GM21447 (cell line): ENCODE results near the gene ITGA6.

Source experiments
- ATAC-seq: cut with Tn5 transposase; IDR thresholded peaks from one replicate; pipeline ENCODE4 v1.9.1; 2021; ENCODE audit not compliant: unreplicated experiment

ITGA6 gene

DNA sequence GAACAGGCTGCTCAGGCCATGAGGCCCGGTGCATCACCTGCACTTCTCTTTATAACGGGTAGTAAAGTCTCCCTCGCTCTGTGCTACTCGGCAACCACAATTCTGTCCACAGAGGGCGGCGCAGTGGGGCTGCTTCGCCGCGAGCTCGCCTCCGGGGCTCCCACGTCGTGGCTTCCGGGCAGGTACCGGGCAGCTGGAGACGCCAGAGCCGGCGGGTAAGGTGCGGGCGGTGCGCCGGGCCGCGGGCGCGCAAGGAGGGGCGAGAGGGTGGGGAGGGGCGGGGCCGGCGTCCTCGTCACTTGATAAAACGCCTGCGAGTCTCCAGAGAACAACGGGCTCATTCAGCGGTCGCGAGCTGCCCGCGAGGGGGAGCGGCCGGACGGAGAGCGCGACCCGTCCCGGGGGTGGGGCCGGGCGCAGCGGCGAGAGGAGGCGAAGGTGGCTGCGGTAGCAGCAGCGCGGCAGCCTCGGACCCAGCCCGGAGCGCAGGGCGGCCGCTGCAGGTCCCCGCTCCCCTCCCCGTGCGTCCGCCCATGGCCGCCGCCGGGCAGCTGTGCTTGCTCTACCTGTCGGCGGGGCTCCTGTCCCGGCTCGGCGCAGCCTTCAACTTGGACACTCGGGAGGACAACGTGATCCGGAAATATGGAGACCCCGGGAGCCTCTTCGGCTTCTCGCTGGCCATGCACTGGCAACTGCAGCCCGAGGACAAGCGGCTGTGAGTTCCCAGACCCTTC, at the start of gene ITGA6:
ITGA6 (plus strand) TSS at position 331 of the 734 bp plus-strand sequence.
- ATAC-seq, result no peak

DNA sequence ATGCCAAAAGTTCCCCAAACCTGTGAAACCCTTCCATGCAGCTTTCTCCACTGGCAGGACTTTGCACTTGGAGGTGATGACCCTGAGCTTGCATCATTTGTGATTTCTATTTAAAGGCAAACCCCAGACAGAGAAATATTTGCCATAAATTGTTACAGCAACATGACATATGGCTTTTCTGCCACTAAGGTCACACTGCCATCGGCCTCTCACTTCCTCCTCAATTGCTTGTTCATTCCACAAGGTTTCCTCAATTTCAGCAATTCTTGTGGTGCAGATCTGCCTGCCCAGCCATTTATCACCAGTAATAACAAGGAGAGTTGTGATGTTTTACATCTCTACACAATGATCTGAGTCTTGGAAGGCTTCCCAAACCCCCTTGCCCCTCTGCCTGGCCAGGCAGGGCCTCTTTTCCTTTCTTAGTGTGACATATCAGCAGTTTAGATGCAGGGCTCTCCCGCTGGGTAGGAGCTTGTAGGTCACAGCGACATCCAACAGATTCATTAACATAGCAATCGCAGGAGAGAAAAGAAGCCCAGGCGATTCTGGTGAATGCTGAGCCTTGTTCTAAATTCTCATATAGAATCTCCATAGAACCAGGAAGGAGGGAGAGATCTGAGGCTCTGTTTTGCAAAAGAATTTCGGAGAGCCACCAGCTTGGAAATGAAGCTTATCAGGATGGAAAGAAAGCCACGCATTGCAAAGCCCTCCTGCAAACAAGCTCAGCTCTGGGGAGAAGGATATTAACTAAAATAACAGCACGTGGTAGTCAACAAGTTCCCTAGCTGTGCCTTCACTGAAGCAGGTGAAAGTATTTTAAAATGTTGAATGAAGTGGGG, 46.7 kb upstream of the ITGA6 start:
- ATAC-seq, result no peak

DNA sequence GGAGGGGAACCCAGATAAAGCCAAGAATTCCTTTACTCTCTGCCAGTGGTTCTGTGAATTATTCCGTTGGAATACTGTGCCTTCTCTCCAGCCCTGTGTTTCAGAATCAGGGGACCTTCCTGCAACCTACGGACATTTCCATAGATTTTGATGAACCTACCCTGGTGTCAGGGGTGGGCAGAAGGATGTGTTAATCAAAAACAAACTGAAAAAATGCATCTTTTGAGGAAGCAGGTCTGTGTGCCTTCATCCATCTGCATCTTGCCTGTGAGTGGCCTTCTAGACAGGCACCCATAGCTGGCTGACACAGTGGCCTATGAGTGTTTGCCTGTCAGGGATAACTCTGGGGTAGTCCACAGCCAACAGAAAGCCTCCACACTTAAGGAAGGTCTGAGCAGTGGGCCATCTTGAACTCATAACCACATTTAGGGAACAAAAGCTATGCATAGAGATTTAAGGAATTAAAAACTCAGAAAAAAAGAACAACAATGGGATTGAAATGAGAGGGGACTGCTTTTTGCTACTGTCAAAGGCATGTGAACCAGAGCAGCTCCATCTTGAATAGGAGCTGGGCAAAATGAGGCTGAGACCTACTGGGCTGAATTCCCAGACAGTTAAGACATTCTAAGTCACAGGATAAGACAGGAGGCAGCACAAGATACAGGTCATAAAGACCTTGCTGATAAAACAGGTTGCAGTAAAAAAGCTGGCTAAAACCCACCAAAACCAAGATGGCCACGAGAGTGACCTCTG, 45.9 kb upstream of the ITGA6 start:
- no peak for ATAC-seq

DNA sequence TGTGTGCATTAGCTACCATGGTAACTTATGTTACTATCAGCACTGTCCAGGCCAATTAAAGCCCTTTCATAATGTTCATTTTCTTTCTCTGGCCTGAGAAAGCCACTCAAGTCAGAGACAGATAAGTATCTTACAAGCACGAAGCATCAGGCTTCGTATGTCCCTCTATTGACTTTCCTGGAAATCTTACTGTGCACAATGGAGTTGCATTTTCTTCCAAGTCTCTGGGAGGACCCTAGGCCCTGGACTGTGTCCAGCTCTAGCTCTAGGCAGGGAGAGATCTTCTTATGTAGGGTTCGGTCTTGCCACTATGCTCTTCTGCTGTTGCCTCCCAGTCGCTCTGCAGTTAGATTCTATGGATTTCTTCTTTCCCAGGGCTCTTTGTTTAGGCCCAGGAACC, 40.0 kb upstream of the ITGA6 start:
- no peak for ATAC-seq

DNA sequence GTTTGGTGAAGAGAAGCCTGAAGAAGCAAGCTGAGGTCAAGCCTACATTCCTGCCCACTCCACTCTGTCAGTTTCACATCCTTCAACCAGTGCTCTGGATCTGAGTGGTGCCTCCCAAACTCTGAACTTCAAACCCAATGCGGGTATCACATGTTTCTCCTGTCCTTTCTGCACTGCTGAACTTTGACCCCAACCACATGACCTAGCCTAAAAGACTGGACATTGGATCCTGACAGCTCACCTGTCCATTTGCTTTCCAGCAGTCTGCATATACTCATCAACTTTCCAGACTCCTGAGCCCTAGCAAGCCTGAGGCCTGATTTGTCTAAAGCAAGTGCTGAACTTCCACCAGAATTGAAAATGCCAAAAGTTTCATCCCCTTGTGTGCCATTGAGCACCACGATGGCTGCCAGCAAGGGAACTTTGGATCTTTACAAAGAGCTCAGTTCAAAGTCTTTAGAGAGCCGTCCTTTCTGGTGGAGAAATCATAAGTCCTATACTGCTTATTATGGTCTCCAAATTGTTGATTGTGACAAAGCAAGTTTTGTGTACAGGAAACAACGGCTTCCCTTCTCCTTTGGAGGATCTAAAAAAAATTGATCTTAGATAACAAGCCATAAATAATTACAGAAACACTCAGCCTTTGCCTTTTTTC, 37.6 kb upstream of the ITGA6 start:
- ATAC-seq, result no peak

DNA sequence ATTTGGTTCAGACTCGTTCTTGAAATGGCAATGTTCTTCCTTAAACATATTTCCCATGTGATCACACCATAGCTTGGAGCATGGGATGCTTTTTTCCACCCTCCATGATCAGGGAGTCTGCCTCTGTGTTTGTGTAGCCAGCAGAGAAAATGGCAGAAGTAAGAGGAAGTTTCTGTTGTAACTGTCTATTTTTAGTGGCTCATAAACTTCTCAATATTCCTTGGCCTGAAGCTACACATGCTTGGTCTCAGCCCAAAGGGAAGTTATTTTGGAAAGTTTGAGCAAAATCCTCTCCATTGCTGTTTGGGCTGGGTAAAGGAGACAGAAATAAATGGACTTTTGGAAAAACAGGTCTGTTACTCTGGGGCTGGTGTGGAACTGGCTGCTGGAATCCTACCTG, 33.4 kb upstream of the ITGA6 start:
- no peak for ATAC-seq

DNA sequence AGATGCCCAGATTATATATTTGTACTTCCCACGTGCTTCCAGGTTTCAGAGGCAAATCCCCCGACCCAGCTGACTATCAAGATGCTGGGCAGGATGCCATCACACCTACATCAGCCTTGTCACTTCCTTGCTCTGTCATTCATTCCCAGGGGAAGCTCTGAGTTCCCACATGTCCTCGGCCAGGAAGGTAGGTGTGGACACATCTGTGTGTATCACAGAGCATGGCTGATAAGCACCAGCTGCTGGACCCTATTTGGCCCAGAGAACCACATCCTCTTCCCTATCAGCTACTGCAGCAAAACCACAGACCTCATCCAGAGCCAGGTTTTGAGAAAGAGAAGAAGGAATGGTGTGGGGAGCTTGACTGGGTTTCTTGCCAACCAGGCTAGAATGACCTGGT, 31.9 kb upstream of the ITGA6 start:
- ATAC-seq, result no peak

DNA sequence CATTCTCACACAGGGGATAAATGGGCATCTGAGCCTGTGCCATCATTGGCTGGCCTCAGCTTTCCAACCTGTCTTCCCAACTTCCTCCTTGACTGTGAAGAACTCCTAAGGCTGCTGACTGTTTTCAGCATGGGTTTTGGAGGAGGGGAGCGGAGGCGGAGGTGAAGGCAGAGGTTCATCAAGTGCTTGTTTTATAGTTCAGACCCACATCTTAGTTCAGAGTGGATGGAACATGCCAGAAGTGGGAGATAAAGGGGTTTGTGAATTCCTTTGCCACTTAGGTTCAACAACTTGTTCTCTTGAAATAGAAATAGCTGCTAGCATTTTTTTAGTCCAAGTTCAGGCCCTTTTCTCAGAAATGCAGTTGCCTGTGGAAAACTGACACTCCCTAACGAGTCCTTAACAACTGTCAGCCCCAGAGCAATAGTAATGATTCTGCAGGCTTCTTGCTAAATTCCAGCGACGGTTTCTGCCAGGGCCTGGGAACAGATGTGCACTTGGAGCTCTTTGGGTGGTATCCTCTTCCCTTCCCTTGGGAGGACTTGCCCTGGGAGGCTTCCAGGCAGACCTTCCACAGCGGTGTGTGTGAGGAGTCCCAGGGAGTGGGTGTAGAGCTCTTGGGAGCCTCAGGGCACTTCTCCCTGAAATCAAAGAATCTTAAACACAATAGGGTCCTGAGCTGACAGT, 30.1 kb upstream of the ITGA6 start:
- no peak for ATAC-seq

DNA sequence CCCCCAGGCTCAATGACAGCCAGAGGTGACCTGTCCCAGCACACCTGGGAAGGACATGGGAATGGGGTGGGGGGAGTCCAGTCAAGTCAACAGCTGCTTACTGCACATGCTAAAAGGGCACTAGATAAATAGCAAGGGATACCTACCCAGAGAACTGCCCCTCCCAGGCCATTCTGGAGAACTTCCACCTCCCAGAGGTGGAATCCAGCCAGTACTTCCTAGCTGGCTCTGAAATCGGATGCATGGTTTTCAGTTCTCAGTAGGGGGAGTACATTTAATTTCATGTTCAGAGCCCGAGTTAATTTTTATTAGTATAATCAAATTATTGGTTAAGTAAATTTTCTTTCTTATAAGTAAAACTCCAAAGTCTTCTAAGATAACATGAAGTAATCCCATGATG, 28.9 kb upstream of the ITGA6 start:
- no peak for ATAC-seq

DNA sequence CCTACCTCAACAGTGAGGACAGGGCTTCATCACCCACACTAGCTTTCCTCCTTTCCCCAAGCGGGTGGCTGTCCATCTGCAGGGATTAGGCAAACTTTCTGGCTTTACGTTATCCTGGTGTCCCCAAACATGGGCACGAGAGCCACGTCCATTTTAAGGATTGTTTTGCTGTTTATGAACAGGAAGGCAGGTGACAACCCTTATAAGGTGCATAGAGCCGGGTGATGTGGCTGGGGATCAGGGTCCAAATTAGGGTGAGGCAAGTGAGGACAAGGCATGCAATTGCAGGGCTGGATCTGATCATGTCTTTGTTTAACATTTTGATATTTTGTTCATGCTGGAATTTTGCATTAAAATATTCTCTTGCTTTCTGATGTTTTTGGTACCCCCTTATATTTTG, 27.6 kb upstream of the ITGA6 start:
- ATAC-seq, result no peak

DNA sequence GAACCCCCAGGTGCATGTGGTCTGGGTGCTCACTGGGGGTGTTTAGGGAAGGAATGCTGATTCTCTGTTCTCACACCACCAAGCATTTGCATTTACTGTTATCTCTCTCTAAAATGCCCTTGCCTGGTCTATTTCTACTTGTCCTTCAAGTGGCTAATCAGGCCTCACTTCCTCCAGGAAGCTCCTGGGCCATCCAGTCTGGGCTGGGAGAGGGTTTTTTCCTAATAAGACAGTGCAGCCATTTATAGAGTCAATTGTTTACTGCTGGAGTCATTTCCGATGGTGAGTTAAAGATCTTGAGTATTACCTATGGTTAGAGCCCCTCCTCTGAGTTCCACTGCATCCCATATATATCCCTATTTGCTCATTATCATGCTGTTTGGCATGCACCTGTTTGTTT, 25.2 kb upstream of the ITGA6 start:
- ATAC-seq, result no peak

DNA sequence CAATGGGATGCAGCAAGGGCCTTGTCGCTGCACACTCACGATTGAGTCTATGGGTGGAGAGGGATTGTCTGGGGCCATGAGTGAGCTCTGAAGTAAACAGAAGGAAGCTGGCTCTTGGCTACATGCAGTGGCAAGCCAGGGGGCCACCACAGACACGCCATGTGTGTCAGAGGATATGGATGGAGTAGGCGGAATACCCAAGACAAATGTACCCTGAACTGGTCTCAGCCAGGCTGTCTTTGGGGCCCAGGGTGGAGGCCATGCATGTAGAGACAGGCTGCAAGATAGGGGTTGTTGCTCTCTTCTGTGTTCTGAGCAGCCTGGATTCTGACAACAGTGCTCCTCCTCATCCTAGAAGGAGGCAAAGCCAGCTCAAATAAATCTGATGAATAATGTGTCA, 24.0 kb upstream of the ITGA6 start:
- no peak for ATAC-seq

DNA sequence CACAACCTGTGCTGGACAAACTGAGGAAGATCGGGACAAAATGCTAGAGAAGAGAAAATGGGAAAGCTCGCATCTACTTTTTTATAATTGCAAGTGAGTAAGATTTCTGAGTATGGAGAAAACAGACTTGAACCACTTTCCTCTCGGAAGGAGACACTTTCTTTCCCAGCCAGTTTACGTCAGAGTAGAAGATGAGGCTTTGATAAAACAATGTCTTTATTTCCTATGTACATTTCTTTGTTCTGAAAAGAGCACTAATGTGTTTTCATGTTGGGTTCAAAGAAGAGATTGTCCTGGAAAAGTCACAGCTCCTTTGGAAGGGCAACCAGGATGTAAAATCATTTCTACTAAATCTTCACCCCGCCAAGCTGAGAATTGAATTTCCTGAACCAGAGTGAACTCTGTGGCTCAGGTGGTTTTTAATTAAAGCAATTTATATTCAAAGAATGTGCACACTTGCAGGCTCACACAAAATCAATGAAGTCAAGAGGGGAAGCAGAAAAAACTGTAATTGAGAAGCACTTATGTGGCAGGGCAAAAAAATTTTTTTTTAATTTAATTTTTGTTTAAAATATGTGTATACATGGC, 23.4 kb upstream of the ITGA6 start:
- ATAC-seq, result no peak

DNA sequence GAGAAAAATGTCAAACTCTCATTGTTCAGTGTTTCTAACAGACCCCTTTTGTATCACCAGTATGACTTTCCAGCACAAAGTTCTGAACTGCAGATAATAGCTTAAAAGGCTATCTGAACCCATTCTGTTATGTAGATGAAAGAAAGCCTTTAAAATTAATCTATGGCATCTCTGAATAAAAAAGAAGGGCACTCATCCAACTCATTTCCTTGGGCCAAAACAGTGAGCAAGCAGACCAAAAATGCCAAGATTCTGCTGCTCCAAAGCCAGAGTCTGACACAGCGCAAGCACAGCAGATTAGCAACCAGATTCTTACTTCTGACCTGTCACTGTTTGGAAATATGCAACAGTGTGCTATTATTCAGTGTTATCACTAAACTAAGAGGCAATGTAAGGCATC, 22.6 kb upstream of the ITGA6 start:
- ATAC-seq, result no peak

DNA sequence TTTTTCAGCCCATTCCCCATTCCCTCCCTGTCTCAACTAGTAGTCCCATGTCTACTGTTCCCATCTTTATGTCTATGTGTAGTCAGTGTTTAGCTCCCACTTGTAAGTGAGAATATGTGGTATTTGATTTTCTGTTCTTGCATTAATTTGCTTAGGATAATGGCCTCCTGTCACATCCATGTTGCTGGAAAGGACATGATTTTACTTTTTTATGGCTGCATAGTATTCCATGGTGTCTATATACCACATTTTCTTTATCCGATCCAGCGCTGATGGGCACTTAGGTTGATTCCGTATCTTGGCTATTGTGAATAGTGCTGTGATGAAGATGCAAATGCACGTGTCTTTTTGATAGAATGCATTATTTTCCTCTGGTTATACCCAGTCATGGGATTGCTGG, 21.7 kb upstream of the ITGA6 start:
- no peak for ATAC-seq

DNA sequence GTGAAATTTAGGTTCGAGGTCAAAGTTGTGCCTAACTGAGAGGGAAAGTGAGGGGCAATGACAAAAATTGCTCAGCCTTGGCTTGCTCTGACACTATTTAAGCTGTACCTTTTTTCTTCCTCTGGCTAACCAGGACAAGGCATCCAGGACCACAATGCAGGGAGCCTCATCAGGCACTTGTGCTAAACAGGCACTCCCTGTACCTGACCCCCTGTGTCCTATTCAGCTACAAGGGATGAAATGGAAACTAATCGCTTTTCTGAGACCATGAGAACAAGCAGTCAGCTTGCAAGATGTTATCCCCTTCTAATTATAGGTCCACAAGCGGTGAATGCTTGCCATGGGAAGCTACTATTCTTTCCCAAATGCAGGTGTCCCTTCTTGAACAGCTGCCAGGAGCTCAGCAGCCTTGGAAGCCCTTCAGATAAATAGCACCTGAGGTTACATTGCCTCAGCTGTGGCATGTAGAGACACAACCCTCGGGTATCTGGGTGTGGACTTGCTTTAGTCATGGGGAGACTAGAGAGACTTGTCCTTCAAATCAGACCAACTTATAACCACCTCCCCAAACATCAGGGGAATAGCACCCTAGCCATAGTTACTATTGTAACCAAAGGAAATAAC, 19.1 kb upstream of the ITGA6 start:
- no peak for ATAC-seq

DNA sequence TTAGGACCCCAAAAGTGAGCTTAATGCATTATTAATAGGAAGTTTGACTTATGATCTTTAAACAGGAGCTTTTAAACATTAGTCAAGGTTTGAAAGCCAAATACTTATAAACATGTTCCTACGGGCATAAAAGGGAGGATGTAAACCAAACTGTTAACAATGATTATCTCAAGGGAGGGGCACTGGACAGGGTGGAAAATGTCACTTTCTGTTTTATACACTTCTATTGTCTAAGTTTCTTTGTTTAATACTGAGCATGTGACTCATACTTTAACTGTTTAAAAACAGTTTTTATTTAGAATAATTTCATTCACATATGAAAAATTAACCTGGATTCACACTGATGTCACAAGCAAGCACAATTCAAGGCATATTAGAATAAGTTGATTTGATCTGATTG, 18.3 kb upstream of the ITGA6 start:
- no peak for ATAC-seq

DNA sequence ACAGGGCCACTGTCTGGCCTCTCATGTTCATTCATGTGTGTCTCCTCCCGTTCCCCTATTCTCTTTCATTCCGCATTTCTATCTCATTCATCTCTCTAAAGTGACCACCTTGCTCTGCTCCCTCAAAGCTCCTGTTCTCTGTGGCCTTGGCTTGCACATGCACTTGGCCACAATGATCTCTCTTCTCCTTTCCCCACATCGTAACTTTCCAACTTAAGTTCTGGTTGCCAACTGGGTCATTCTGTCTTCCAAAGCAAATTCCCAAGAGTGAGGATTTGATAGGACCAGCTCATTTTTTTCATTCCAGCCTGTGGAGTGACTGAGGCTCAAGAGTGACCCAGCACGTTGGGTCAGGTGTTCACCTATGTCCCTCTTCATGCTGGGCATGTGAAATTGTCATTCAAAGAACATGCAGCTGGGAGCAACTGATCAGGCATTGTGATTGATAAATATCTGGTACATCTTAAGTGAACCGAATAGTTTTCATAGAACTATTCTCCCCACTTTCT, 14.3 kb upstream of the ITGA6 start:
- no peak for ATAC-seq

DNA sequence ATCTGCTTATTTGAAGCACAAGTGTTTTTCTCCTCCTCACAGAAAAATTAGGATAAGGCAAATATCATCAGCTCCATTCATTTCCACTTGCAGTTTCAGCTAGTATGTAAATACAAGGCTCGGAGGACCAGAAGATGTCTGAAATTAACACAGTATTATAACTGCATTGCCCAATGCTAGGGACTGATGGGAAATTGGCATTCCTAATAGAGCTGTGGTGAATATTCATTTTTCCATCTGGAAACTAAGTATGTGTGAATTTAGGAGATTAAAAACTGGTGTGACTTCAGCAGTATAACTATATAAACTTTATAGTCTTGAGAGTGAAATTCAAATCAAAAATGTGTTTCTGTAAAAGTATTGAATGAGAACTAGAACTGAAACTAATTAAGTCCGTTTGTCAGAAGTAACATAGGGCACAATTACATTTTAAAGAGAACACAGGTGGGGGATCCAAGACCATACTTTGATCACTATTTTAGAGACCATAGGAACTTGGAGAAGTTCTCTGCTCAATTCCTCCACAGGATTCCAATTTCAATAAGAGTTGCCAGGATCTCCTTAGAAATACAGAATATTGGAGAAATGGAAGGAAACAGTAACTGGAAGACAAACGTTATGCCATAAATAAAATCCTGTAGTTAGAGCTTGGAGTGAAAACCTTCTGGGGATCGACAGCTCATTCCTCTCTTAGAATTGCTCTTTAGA, 12.1 kb upstream of the ITGA6 start:
- no peak for ATAC-seq
